ACHN (cell line): ENCODE results near the gene SLC26A6.

Experiments used
- DNase-seq: peaks from one replicate; pipeline ENCODE4 v3.0.0-alpha.2; 2015
- in situ Hi-C: cut with HindIII; loops from 2 replicates; pipeline ENCODE4 v1.10.0; 2017; ENCODE audit warnings: low sequenced_read_pairs, low pct_ligation_motif_present, low pct_unique_long_range_greater_than_20kb

The SLC26A6 gene

DNA sequence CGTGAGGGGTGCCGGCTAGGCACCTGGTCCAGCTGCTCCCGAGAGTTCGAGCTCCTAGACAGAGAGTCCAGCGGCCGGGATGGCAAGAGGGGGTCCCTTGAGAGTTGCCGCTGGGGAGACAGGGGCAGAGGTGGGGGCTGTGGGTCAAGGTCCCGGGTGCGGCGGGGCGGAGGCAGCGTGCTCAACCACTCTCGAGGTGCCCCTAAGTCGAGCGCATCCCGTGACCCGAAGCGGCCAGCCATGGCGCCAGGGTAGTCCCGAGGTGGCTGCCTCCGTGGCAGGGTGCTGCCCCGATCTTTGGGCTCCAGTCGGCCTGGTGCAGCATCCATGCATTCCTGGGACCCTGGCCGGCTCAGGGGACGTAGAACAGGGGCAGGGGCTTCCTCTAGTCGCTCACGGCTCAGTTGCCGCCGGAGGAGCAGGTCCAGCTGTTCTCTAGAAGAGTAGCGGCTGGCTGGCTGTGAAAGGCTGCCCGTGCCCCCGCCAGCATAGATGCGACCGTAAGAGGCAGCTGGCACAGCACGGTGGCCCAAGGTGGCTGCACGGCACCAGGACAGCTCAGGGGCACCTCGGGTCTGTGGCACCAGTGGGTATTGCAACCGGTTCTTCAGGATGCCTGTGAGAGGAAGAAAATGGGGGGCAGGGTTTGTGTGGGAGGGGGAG, 4.8 kb upstream of the SLC26A6 start:
- DNase-seq = no peak
- in situ Hi-C loops = no loop called here

DNA sequence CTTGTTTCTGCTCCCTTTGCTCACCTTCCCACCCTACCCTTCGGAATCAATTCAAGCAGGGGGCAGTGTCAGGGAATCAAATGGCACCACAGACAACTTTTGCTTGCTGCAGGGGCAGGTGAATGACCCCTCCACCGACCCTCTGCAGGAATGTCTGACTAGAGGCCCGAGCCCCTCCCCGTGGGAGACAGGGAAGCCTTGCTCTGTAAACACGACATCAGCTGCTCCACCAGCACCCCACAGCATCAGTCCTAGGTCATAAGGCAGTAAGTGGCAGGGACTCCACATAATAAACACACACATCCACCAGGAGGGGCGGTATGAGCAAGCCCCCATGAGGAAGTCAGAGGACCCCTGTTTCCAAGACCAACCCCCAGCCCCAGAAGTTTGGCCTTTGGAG, 2.0 kb upstream of the SLC26A6 start:
- DNase-seq = no peak
- in situ Hi-C loops = no loop called here

DNA sequence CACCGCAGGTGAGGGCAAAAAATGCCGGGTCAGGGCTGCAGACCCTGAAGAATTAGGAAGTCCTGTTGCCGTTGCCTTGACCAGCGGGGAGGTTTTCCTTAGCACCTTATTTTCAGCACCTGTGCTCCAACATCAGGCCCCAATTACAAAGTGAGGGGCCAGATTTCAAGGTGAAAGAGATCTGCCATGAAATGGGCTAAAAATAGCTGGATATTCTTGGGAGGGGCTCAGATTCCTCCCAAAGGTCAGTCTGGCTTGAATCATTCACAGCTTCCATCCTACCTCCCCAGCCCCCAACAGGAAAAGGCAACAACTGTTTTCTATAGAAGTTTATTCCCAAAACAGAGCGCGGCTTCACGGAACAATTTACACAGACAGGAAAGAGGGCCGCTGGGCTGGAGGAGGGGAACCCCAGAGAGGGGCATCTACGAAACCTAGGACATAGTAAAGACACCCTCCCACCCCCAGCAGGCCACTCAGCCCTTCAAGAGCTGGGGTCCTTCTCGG, 941 bp upstream of the SLC26A6 start:
- no peak for DNase-seq
- in situ Hi-C loops = no loop called here

DNA sequence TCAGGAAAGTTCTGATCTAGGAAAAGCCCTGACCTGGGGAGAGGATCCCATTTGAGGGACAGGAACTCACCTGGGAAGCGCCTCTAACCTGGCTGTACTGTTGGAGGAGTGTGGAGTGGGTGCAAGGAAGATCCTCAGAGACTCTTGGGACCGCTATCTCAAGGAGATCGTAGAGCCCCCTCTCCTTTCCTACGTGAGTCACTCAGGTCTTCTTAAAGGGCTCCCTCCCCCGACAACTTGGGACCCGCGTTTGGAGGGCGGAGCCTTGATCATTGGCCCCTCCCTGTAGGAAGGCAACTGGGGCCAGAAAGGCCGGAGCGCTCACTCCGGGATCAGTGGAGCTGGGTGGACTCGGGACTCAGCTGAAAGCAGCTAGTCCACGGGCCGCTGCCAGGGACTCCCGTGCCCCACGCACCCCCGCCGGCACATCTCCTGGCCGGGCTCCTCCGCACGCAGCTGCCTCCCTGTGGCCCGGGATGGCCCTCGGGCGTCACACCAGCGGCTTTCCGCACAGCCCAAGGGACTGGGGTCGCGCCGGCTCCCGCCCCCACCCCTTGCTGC, 520 bp downstream of the SLC26A6 start:
- in situ Hi-C loops = no loop called here
- DNase-seq = peak; percentile 47

DNA sequence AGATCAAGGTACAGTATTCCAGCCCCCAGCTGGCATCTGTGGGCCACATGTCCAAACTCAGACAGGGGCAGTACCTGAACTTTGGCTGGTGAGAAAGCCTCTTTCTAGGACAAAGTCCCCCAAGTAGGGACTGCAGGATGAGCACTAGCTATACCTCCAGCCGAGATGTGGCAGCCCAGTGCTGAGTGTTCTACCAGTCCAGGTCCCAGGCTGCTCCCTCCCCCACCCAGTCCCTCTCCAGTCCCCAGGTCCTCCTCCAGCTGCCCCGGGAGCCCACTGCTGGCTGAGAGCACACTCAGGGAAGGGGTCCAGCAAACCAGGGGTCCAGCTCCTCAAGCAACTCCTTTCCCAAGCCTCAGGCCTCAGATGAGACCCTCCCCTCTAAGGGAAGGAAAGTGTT, 1.5 kb downstream of the SLC26A6 start:
- no peak for DNase-seq
- in situ Hi-C loops = no loop called here

DNA sequence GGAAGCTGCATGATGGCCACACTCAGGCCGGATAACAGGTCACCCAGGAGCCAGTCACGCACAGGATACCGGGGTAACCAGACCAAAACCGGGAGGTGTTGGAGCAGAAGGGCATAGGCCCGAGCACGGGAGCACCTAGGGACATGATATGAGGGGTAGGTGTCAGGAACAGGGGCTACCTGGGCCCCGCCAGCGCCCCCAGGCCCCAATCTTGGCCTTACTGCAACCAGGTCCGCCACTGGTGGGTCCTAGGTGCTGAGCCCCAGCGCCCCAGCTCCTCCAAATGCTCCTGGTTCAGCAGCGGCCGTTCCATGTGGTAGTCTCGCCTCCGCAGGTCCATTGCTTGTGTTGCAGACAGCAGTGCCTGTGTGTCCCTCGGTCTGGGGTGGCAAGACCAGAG, 2.0 kb downstream of the SLC26A6 start:
- DNase-seq = no peak
- in situ Hi-C loops = no loop called here

DNA sequence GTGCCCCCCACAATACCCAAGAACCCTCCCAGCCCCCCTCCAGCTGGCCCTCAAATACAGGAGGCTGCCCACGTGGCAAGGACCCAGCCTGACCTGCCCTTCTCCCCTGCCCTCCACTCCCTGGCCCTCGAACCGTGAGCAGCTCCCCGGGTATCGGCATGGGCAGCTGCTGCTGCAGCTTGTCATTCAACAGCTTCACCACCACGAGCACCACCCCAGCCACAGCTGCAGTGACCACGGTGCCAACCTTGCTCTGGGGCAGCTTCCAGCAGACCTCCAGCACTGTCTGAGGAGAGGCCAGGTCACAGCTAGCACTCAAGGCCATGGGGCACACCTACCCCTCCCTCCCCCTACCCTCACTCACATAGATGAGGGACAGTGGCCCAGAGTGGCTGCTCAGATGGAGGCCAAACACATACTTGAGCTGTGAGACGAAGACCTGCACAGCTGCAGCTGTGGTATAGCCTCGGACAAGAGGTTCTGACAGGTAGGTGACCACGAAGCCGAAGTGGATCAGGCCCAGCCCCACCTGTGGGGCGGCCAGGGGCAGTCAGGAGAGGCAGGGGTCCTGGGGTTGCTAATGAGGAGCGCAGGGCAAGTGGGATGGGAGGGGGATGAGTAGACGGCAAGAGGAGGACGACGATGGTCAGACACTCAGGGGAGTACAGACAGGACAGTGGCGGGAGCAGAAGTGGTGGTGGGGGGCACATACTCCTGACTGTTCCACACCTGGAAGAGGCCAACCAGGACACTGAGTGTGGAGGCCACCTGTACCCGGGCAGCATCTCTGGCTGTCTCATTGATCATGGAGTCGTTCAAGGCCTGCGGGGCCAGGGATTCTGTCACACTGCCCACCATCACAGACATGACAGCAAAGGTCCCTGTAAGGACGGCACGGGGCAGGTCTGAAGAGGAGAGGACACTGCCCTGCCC, 3.5 kb downstream of the SLC26A6 start:
- in situ Hi-C loops = no loop called here
- DNase-seq = no peak

DNA sequence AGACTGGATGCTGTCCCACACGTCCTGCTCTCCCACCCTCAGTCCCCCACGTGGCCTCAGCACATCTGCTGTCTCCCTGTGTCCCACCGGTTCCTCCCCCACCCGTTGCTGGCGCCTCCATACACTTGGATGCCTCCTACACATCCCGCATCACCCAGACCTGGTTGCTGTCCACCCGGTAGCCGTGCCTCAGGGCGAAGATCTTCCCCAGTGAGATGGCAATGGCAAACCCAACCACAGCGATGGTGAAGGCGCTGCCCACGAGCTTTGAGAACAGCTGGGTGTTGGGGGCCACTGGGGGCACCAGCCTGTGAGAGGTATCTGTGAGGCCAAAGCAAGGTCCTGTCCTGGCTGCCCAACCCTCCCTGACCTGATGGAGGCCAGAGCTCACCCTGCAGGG, 4.4 kb downstream of the SLC26A6 start:
- in situ Hi-C loops = no loop called here
- no peak for DNase-seq

DNA sequence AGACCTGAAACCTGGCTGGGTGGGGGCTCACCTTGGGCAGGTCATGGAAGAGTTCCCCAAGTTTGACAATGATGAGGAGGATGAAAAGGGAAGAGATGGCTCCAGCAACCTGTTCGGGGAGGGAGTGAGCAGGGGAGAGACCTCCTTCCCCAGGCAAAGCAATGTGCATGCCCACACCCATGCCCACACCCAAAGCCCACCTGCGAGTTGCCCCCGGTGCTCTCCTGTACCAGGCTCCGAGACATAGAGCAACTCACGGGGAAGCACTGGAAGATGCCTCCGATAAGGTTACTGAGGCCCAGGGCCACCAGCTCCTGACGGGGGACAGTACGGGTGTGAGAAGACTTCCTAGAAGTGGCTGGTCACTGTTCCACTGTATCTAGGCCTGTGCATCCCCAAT, 4.9 kb downstream of the SLC26A6 start:
- no peak for DNase-seq
- in situ Hi-C loops = no loop called here

DNA sequence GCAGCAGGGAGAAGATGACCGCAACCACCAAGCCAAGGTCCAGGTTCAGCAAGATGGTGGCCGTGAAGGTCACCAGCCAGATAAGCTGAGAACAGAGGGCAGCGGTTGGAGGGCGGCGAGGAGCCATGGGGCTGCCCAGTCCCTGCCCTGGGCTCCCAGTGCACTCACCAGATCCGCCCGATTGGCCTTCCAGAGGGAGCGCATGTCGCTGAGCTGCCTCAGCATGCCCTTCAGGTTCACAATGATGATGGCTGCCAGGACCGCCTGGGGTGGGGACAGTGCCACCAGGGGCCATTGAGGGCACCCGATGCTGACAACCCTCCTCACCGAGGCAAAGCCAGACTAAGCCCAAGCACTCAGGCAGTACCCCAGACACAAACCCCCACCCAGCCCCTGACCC, 5.4 kb downstream of the SLC26A6 start:
- in situ Hi-C loops = no loop called here
- DNase-seq = no peak

DNA sequence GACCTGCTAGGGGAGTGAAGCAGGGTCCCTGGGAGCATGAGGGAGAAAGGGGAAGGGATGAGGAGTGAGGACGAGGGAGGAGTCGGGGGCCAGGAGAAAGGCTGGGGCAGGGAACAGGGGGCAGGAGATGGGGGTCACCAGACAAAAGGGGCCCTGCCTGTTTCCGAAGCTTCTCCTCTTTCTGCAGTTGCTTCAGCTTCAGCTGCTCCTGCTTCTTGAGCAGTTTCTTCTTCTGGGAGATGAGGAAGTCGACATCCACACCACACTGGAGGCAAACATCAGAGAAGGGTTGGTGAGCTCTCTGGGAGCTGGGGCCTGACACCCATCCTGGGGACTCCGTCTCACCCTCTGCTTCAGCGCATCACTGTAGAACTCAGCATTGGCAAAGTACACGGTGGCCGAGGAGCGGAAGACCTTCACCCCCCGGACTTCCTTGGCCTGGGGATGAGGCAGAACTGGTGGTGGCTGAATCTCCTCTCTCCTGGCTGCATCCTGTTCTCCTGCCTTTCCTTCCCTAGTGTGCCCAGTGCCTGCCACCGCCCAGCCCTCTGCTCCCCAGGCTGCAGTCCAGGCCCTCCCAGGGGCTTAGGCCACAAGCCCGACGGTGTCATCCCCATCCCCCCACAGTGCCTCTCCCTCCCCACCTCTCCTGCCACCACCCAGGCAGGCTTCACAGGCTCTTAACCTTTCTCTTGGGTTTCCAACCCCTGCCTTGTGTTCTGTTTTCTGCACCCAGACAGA, 6.8 kb downstream of the SLC26A6 start:
- in situ Hi-C loops = no loop called here
- DNase-seq = no peak

DNA sequence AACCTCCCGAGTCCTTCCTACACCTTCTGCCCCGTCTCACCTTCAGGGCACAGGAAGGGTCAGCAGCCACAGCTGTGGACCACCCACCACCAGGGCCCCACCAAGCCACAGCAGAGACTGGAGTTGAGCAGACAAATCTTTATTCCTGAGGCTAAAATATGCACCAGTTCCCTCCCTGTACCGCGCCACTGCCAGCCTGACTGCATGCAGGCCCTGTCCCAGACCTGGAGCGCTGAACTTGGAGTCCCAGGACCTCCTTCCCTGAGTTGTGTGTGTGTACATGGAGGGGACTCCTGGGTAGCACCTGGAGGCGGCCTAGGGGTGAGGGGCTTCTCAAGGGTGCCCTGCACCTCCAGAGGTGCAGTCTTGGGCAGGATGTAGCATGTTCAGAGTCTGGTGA, 9.7 kb downstream of the SLC26A6 start:
- in situ Hi-C loops = no loop called here
- DNase-seq = no peak

DNA sequence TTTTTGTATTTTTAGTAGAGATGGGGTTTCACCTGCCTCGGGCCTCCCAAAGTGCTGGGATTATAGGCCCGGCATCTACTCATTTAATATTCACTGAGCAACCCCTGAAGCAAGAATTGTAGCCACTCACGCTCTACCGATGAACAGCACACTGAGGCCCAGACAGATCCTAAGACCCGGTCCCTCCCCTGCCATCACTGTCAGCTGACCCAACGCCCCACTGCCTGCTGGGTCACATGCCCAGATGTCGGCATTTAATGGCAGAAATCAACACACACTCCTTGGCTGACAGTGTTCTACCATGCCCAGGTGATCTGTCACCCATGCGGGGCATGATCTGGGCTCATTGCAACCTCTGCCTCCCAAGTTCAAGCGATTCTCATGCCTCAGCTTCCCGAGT, 10.5 kb downstream of the SLC26A6 start:
- DNase-seq = no peak

DNA sequence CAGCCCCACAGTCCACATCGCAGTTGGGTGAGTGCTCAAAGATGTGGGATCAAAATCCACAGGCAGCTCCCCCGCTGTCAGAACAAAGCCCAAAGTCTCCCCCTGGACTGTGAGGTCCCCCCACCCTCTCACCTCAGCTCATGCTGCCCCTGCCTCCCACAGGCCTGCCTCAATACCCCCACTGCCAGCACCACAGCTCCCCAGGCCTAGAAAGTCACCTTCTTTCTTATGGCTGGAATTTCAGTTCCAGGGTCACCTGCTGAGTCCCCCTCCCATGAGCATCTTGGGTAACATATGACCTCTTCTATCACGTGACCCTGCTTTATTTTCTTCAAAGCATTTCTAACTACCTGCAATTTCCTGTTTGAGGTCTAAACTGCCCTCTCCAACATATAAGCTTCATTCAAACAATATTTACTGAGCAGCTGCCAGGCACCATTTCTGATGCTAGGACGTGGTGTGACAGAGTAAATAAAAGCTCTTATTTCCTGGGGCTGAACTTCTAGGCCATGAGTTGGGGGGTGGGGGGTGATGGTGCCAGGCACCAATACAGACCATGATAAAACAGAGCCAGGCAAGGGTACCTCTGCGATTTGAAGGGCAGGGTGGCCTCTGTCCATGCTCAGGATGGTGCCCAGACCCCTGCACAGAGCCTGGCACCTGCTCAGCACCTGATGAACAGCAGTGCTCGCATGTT, 11.3 kb downstream of the SLC26A6 start:
- no peak for DNase-seq
- in situ Hi-C loops = no loop called here

More for the DNA sequence above, 10.5 kb downstream of the SLC26A6 start:
- in situ Hi-C loops = no loop called here

DNA sequence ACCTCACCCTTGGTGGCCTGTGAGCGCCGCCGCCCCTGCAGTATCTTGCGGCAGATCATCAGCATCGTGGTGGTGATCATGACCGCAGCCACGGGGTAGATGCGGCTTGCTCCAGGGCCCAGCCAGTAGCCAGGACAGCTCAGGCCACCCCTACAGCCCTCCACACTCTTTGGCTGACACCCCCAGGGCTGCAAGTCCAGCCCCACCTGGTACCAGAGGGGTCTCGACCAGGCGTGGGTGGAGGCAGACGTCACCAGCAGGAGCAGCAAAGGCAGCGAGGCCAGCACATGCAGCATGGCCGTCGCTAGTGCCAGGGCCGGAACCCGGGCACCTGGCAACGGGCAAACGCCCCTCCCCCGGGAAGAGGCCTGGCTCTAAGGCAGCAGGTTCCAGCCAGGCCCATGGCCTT, 13.8 kb downstream of the SLC26A6 start, which contains the start of gene TMEM89:
TMEM89 (minus strand) TSS at position 309 of the 409 bp plus-strand sequence; CDS start at position 296, 13 bp downstream.
- no peak for DNase-seq
- in situ Hi-C loops = no loop called here

DNA sequence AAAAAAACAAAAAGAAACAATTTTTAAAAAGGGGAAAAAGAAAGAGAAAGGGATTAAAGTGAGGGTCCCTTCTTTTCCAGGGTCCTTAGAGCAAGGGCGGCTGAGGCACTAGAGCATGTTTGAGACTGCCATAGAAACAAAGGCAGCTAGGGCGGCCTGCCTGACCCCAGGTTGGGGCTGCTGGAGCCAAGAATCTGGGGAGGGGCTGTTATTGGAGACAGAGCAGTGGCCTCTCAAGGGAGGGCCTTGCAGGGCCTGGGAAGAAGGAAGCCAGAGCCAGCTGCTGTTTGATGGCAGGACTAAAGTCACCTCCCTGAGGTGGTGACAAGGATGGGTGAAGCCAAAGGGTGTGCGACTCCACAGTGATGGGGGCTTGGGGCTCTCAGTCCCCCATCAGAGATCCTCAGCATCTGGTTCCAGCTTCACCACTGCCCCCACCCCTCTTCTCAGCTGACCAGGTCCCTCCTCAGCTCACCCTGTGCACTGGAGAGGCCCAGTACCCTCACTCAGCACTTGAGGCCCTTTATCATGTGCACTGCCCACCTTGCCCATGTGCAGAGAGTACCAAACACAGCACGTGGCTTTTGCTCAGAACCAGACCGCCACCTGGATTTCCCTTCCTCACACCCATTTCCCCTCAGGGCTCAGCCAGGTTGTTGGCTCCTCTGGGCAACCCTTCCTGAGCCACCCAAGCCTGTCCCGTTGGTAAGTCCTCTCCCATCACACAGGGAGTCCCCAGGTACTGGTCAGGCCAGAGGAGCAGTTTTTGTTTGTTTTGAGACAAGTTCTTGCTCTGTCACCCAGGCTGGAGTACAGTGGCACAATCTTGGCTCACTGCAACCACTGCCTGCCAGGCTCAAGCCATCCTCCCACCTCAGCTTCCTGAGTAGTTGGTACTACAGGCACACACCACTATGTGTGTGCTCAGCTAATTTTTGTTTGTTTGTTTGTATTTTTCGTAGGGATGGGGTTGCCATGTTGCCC, 15.4 kb downstream of the SLC26A6 start:
- in situ Hi-C loops = no loop called here
- no peak for DNase-seq

DNA sequence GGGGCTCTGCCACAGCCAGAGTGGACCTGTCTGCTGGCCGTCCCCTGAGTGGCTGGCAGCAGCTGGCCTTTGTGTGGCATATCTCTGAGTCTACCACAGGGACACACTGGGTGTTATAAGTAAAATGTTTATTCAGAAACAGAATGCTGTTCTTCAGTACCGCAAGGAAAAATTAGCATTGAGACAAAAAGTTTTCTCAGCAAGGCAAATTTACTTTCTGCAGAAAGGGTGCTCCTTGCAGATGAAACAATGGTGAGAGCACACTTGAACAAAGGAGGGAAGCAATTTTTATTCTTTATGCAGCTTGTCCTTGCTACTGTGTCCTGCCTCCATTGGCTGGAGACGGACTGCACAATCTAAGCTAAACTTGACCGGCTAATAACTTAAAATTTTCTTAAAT, 17.7 kb downstream of the SLC26A6 start:
- in situ Hi-C loops = no loop called here
- no peak for DNase-seq
